ENCODE results near the gene AMBRA1. TPM values are rescaled to one million over a fixed set of nuclear protein-coding genes. Genes with fewer than 3 reads are reported as not detected.

The AMBRA1 gene
- total and polyA plus RNA-seq, 2 experiments from 2014 or later: 10.5 to 52.7 TPM

GRCh38 chr11:46490666-46491065, 103.2 kb downstream of the AMBRA1 start:
- Histone ChIP-seq H3K27me3 (no peaks in the 10 kb centered on the region), H3K4me3 (no peak overlapping the region), H3K27ac (no peak overlapping the region), H3K9me3 (ENCODE audit: low read depth) (no peaks in the 10 kb centered on the region), H3K36me3 (no peaks in the 10 kb centered on the region), H3K4me1 (ENCODE audit: low read depth) (peaks cover 4% of the 10 kb centered on the region)
- TF ChIP-seq, protein P1, sequence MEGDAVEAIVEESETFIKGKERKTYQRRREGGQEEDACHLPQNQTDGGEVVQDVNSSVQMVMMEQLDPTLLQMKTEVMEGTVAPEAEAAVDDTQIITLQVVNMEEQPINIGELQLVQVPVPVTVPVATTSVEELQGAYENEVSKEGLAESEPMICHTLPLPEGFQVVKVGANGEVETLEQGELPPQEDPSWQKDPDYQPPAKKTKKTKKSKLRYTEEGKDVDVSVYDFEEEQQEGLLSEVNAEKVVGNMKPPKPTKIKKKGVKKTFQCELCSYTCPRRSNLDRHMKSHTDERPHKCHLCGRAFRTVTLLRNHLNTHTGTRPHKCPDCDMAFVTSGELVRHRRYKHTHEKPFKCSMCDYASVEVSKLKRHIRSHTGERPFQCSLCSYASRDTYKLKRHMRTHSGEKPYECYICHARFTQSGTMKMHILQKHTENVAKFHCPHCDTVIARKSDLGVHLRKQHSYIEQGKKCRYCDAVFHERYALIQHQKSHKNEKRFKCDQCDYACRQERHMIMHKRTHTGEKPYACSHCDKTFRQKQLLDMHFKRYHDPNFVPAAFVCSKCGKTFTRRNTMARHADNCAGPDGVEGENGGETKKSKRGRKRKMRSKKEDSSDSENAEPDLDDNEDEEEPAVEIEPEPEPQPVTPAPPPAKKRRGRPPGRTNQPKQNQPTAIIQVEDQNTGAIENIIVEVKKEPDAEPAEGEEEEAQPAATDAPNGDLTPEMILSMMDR (IDR thresholded peaks at IDR 0.05; ENCODE audit: low read depth, low read length): no peak
- no peak for DNase-seq (ENCODE audit: low read depth in 1 of 2, low spot score in 1 of 2)

- peak; percentile 65 for DNase-seq (ENCODE audit: low read depth in 1 of 2, low spot score in 1 of 2)
- no peaks in the 10 kb centered on the region for H3K27me3 ChIP-seq
- TF ChIP-seq, protein P1 (IDR thresholded peaks at IDR 0.05; ENCODE audit: low read depth, low read length): peak; percentile 71
- no peaks in the 10 kb centered on the region for H3K36me3 ChIP-seq
- H3K27ac ChIP-seq: no peak overlapping the region
- H3K4me3 ChIP-seq: no peak overlapping the region
- H3K9me3 ChIP-seq (ENCODE audit: low read depth): no peaks in the 10 kb centered on the region
- peaks cover 8% of the 10 kb centered on the region for H3K4me1 ChIP-seq (ENCODE audit: low read depth)
Measured at GRCh38 chr11:46489656-46490560, 103.9 kb downstream of the AMBRA1 start.

DNA sequence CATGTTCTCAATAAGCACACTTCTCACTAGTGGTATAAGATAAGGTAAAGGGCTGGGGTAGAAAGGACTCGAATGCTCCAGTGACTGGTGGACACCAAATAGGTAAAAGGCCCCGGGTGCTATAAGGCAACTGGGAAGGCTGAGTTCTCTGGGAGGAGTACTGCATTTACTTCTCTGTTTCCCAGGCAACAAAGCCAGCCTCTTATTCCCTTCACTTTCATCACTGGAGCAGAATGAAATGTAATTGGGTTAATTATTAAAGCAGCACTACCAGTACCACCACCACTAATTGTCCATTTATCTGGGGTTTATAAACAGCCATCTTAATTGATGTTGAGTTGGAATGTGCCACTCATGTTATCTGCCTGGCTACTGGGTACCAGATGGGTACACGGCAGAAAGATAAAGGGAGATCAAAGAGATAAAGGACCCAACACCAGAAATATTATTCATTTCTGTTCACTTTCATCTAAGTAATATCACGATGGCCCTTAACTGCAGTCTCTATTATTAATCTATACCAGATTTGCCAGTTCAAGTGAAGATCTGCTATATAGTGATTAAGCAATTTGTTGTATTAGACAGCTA, 107.9 kb downstream of the AMBRA1 start:
- H3K27me3 ChIP-seq: no peaks in the 10 kb centered on the region
- H3K9me3 ChIP-seq (ENCODE audit: low read depth): no peaks in the 10 kb centered on the region
- TF ChIP-seq, protein P1 (IDR thresholded peaks at IDR 0.05; ENCODE audit: low read depth, low read length): no peak
- DNase-seq (ENCODE audit: low read depth in 1 of 2, low spot score in 1 of 2): peak in 1 of 2 donors; percentile 36
- peaks cover 13% of the 10 kb centered on the region for H3K4me1 ChIP-seq (ENCODE audit: low read depth)
- H3K27ac ChIP-seq: no peak overlapping the region
- H3K4me3 ChIP-seq: no peak overlapping the region
- H3K36me3 ChIP-seq: no peaks in the 10 kb centered on the region

- H3K4me1 ChIP-seq (ENCODE audit: low read depth): peaks cover 17% of the 10 kb centered on the region
Measured at GRCh38 chr11:46484101-46484500, 109.7 kb downstream of the AMBRA1 start.

DNA sequence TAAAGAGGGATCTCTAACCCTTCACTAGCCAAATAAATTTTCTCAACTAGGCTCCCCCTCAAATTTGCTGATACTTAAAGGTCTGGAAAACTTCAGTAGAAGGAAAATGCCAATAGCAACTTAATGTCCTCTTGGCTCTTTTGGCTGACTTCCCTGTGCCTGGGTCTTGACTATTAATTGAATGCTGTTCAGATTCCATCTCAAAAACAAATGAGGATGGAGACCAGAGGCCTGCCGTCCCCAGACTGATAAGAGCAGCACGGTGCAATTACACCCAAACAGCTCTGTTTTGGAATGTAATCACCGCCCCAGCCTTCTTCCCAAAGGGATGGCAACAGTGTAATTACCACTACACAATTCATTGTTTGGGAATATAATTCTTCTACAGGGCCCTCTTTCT, 112.9 kb downstream of the AMBRA1 start:
- H3K9me3 ChIP-seq (ENCODE audit: low read depth): no peaks in the 10 kb centered on the region
- H3K4me3 ChIP-seq: no peak overlapping the region
- no peaks in the 10 kb centered on the region for H3K36me3 ChIP-seq
- peaks cover 16% of the 10 kb centered on the region for H3K4me1 ChIP-seq (ENCODE audit: low read depth)
- no peak for DNase-seq (ENCODE audit: low read depth in 1 of 2, low spot score in 1 of 2)
- TF ChIP-seq, protein P1 (IDR thresholded peaks at IDR 0.05; ENCODE audit: low read depth, low read length): no peak
- no peak overlapping the region for H3K27ac ChIP-seq
- H3K27me3 ChIP-seq: no peaks in the 10 kb centered on the region

More at GRCh38 chr11:46484101-46484500, 109.7 kb downstream of the AMBRA1 start:
- Histone ChIP-seq H3K27me3 (no peaks in the 10 kb centered on the region), H3K9me3 (ENCODE audit: low read depth) (no peaks in the 10 kb centered on the region), H3K36me3 (no peaks in the 10 kb centered on the region), H3K4me3 (no peak overlapping the region), H3K27ac (no peak overlapping the region)
- DNase-seq (ENCODE audit: low read depth in 1 of 2, low spot score in 1 of 2): peak in 1 of 2 donors; percentile 20
- TF ChIP-seq, protein P1 (IDR thresholded peaks at IDR 0.05; ENCODE audit: low read depth, low read length): no peak

Measured in cardiac muscle cell (in vitro differentiated cells and primary cell).